Measurements from ENCODE around the gene SIM2. TPM values are rescaled to one million over a fixed set of nuclear protein-coding genes. Genes with fewer than 3 reads are reported as not detected.

The SIM2 gene
- polyA plus RNA-seq, 12 donors: 1.3 to 9.6 (median 4.3) TPM; not detected in 1

- no peak for DNase-seq
Measured at GRCh38 chr21:36699546-36700294, 805 bp downstream of the SIM2 start.

GRCh38 chr21:36700295-36700970, 1.5 kb downstream of the SIM2 start:
- DNase-seq: no peak

GRCh38 chr21:36700971-36701755, 2.2 kb downstream of the SIM2 start:
- no peak for DNase-seq

GRCh38 chr21:36701756-36702621, 3.1 kb downstream of the SIM2 start:
- no peak for DNase-seq

GRCh38 chr21:36702622-36702968, 3.7 kb downstream of the SIM2 start:
- no peak for DNase-seq

- no peak for DNase-seq
Measured at GRCh38 chr21:36703123-36703522, 4.2 kb downstream of the SIM2 start.

- DNase-seq: no peak
Measured at GRCh38 chr21:36703626-36704280, 4.8 kb downstream of the SIM2 start.

GRCh38 chr21:36704281-36704957, 5.5 kb downstream of the SIM2 start:
- DNase-seq: no peak

GRCh38 chr21:36704958-36705678, 6.2 kb downstream of the SIM2 start:
- DNase-seq: no peak

- no peak for DNase-seq
Measured at GRCh38 chr21:36705679-36706481, 7.0 kb downstream of the SIM2 start.

GRCh38 chr21:36706482-36706852, 7.6 kb downstream of the SIM2 start:
- DNase-seq: no peak

- DNase-seq: no peak
Measured at GRCh38 chr21:36706951-36707762, 8.2 kb downstream of the SIM2 start.

GRCh38 chr21:36707763-36708285, 8.9 kb downstream of the SIM2 start:
- DNase-seq: no peak

GRCh38 chr21:36708286-36709029, 9.5 kb downstream of the SIM2 start:
- DNase-seq: no peak

- no peak for DNase-seq
Measured at GRCh38 chr21:36709030-36709867, 10.3 kb downstream of the SIM2 start.
